ENCODE data around the gene TMTC2.

TMTC2 gene

GRCh38 chr12:82705774-82706173, 19.1 kb downstream of the TMTC2 start:
- TF ChIP-seq, protein P1, sequence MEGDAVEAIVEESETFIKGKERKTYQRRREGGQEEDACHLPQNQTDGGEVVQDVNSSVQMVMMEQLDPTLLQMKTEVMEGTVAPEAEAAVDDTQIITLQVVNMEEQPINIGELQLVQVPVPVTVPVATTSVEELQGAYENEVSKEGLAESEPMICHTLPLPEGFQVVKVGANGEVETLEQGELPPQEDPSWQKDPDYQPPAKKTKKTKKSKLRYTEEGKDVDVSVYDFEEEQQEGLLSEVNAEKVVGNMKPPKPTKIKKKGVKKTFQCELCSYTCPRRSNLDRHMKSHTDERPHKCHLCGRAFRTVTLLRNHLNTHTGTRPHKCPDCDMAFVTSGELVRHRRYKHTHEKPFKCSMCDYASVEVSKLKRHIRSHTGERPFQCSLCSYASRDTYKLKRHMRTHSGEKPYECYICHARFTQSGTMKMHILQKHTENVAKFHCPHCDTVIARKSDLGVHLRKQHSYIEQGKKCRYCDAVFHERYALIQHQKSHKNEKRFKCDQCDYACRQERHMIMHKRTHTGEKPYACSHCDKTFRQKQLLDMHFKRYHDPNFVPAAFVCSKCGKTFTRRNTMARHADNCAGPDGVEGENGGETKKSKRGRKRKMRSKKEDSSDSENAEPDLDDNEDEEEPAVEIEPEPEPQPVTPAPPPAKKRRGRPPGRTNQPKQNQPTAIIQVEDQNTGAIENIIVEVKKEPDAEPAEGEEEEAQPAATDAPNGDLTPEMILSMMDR (IDR thresholded peaks at IDR 0.05): no peak
- no peak for DNase-seq (ENCODE audit: low spot score)
- Histone ChIP-seq H3K4me3 (no peak overlapping the region), H3K27ac (no peak overlapping the region)

GRCh38 chr12:82708061-82708879, 21.6 kb downstream of the TMTC2 start:
- Histone ChIP-seq H3K4me3 (no peak overlapping the region), H3K27ac (no peak overlapping the region)
- DNase-seq (ENCODE audit: low spot score): no peak
- TF ChIP-seq, protein P1 (IDR thresholded peaks at IDR 0.05): no peak

GRCh38 chr12:82709794-82710355, 23.2 kb downstream of the TMTC2 start:
- H3K27ac ChIP-seq: no peak overlapping the region
- TF ChIP-seq, protein P1 (IDR thresholded peaks at IDR 0.05): no peak

GRCh38 chr12:82710741-82711140, 24.0 kb downstream of the TMTC2 start:
- H3K4me3 ChIP-seq: no peak overlapping the region
- no peak for DNase-seq (ENCODE audit: low spot score)
- no peak overlapping the region for H3K27ac ChIP-seq
- TF ChIP-seq, protein P1 (IDR thresholded peaks at IDR 0.05): no peak

More at GRCh38 chr12:82709794-82710355, 23.2 kb downstream of the TMTC2 start:
- H3K4me3 ChIP-seq: no peak overlapping the region
- DNase-seq (ENCODE audit: low spot score): no peak

- no peak for DNase-seq (ENCODE audit: low spot score)
- Histone ChIP-seq H3K27ac (no peak overlapping the region), H3K4me3 (no peak overlapping the region)
- TF ChIP-seq, protein P1 (IDR thresholded peaks at IDR 0.05): no peak
These were observed 27.7 kb downstream of the TMTC2 start for GRCh38 chr12:82714427-82714826.

DNA sequence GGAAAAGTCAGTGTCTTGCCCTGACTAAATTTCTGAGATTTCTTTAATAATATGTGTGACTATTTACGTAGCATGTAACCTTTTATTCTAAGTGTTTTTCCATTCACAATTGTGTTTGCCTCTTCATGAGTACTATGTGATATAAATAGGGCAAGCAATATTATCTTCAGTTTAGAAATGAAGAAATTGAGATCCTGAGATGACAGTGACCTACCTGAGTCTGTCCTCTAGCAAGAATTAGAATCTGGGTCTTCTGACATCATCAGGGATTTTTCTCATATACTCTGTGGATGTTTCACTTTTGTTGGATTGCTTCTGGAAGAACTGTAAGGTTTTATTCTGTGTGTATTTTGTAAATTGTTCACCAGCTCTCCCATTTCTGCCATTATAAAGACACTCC, 35.0 kb downstream of the TMTC2 start:
- TF ChIP-seq, protein P1 (IDR thresholded peaks at IDR 0.05): no peak
- no peak for DNase-seq (ENCODE audit: low spot score)
- H3K27ac ChIP-seq: no peak overlapping the region
- H3K4me3 ChIP-seq: no peak overlapping the region

DNA sequence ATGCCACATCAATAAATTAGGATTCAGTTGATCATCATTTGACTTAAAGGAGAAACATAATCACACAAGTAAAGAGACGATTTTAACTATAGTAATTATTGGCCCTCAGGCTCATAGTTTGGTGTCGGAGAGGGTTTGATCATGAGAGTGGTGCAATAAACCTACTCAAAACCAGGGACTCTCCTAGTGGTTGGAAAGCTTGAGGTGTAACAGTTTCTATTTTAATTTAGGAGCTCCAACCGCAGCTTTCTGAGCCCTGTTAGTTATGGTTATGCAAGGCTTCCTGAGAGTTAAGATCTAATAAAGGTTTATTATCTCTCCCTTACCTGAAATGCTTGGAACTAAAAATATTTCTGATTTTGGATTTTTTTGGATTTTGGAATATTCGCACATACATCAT, 36.4 kb downstream of the TMTC2 start:
- no peak for DNase-seq (ENCODE audit: low spot score)
- Histone ChIP-seq H3K27ac (no peak overlapping the region), H3K4me3 (no peak overlapping the region)
- TF ChIP-seq, protein P1 (IDR thresholded peaks at IDR 0.05): no peak

Measured in coronary artery (tissue), 2 donors.